Spleen (tissue), 7 donors: ENCODE measurements around the gene ZCCHC9.

ENCODE experiments used
- CTCF ChIP-seq, 11 experiments: fragments of 200-600 bp in 7 of 11; fragments of 450-650 bp in 4 of 11; sonication (generic) in 4 of 11; IDR thresholded peaks in 8 of 11; conservative IDR thresholded peaks in 3 of 11; 1 replicate in 7 of 11; 2 replicates in 4 of 11; pipeline versions ENCODE4 v1.4.0 to v1.8.0; 2016 to 2021; ENCODE audit warnings: antibody characterized with exemption in 11 of 11, inconsistent platforms in 4 of 11, mild to moderate bottlenecking in 1 of 11
- POLR2A ChIP-seq, 3 donors: fragments of 450-650 bp; IDR thresholded peaks; one replicate each; pipeline ENCODE4 v1.5.1; 2017; ENCODE audit warnings: antibody characterized with exemption in 3 of 3, mild to moderate bottlenecking in 1 of 3
- donor health status: DM: no; HTN: no; CAD: no; lungs with moderate emphysema.
- donor health status: DM: no; HTN: no; CAD: no.
- donor health status: DM: no; HTN: no; CAD: no.

- no peak for TF ChIP-seq POLR2A (IDR thresholded peaks at IDR 0.05)
- no peak for TF ChIP-seq CTCF (IDR thresholded peaks at IDR 0.05 in 8 of 11, conservative IDR thresholded peaks at IDR 0.05 in 3 of 11)
Observed at GRCh38 chr5:81335946-81336345, 34.6 kb downstream of the ZCCHC9 start.
